Fibroblast of gingiva (primary cell): ENCODE results near the gene MACROH2A1.

Experiments
- DNase-seq: peaks from one replicate; pipeline ENCODE4 v3.0.0-alpha.2; 2011; ENCODE audit warnings: low read depth

The MACROH2A1 gene

GRCh38 chr5:135398855-135399793, at the start of gene MACROH2A1:
Gene MACROH2A1, minus strand, starts transcription at chr5:135399231. Its CDS starts 10,138 bp downstream, at chr5:135389093.
- DNase-seq: peak; percentile 88

- no peak for DNase-seq
Observed at GRCh38 chr5:135448071-135448739, 49.2 kb upstream of the MACROH2A1 start.

GRCh38 chr5:135447298-135447929, 48.4 kb upstream of the MACROH2A1 start, which contains the start of gene DCANP1:
Gene DCANP1, minus strand, starts transcription at chr5:135447348. Its CDS starts 240 bp downstream, at chr5:135447108.
- DNase-seq: no peak

GRCh38 chr5:135446615-135447014, 47.6 kb upstream of the MACROH2A1 start:
- DNase-seq: no peak

- DNase-seq: no peak
Observed at GRCh38 chr5:135446206-135446605, 47.2 kb upstream of the MACROH2A1 start.

- no peak for DNase-seq
Observed at GRCh38 chr5:135445306-135445985, 46.4 kb upstream of the MACROH2A1 start.

GRCh38 chr5:135444881-135445280, 45.9 kb upstream of the MACROH2A1 start:
- DNase-seq: no peak

- DNase-seq: no peak
Observed at GRCh38 chr5:135444360-135444759, 45.3 kb upstream of the MACROH2A1 start.

- no peak for DNase-seq
Observed at GRCh38 chr5:135443161-135443960, 44.3 kb upstream of the MACROH2A1 start.

GRCh38 chr5:135442431-135443160, 43.6 kb upstream of the MACROH2A1 start:
- no peak for DNase-seq

GRCh38 chr5:135441919-135442318, 42.9 kb upstream of the MACROH2A1 start:
- DNase-seq: no peak

GRCh38 chr5:135441350-135441831, 42.4 kb upstream of the MACROH2A1 start:
- no peak for DNase-seq

GRCh38 chr5:135440916-135441315, 41.9 kb upstream of the MACROH2A1 start:
- DNase-seq: no peak

- DNase-seq: no peak
Observed at GRCh38 chr5:135439231-135440205, 40.5 kb upstream of the MACROH2A1 start.

- no peak for DNase-seq
Observed at GRCh38 chr5:135438636-135439221, 39.7 kb upstream of the MACROH2A1 start.

GRCh38 chr5:135437796-135438560, 38.9 kb upstream of the MACROH2A1 start:
- peak; percentile 86 for DNase-seq

- DNase-seq: no peak
Observed at GRCh38 chr5:135437422-135437795, 38.4 kb upstream of the MACROH2A1 start.

GRCh38 chr5:135436951-135437418, 38.0 kb upstream of the MACROH2A1 start:
- DNase-seq: no peak
